ENCODE data around the gene SEMA5B. TPM values are rescaled to one million over a fixed set of nuclear protein-coding genes. Genes with fewer than 3 reads are reported as not detected.

SEMA5B gene
- total and polyA plus RNA-seq, 2 donors (not counting 3 experiments of a cell fraction or from before 2014, with no cell fraction given), result 0.07 TPM; not detected in 1

DNA sequence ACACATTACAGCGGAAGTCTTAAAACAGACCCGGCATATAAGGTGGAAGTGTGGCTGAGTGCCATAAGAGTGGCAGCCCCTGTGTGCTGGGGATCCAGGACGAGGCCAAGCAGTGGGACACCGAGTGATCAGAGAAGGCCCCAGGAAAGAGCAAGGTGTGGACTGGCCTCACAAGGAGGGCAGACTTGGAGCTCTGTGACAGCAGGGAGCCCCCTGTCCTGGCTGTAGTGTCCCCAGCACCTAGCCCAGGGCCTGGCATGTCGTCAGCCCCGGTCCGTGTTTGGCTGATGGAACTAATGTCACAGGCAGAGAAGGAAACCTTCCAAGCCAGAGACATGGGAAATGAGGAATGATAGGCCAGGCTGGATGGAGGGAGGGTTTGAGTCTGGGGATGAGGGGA is 44.0 kb upstream of the SEMA5B start:
- no peaks in the 10 kb centered on the region for H3K9me1 ChIP-seq (replicated peaks; ENCODE audit: control insufficient read depth, extremely low read depth, insufficient read depth, low read length)
- H3K36me3 ChIP-seq (ENCODE audit: control insufficient read depth in 2 of 2, extremely low read depth in 1 of 2, insufficient read depth in 2 of 2, low read length in 2 of 2), result no peaks in the 10 kb centered on the region
- intact Hi-C loops (cut with micrococcal nuclease), result no loop called here
- no peak overlapping the region for H3K9ac ChIP-seq (replicated peaks; ENCODE audit: extremely low read depth, insufficient read depth, low read length)
- dilution Hi-C loops (cut with MboI; ENCODE audit: extremely low pct_ligation_motif_present, low sequenced_read_pairs), result no loop called here
- TF ChIP-seq, protein P1, sequence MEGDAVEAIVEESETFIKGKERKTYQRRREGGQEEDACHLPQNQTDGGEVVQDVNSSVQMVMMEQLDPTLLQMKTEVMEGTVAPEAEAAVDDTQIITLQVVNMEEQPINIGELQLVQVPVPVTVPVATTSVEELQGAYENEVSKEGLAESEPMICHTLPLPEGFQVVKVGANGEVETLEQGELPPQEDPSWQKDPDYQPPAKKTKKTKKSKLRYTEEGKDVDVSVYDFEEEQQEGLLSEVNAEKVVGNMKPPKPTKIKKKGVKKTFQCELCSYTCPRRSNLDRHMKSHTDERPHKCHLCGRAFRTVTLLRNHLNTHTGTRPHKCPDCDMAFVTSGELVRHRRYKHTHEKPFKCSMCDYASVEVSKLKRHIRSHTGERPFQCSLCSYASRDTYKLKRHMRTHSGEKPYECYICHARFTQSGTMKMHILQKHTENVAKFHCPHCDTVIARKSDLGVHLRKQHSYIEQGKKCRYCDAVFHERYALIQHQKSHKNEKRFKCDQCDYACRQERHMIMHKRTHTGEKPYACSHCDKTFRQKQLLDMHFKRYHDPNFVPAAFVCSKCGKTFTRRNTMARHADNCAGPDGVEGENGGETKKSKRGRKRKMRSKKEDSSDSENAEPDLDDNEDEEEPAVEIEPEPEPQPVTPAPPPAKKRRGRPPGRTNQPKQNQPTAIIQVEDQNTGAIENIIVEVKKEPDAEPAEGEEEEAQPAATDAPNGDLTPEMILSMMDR (IDR thresholded peaks at IDR 0.05; ENCODE audit: extremely low read depth in 1 of 2, insufficient read depth in 1 of 2, low read depth in 1 of 2, low read length in 2 of 2), result no peak
- TF ChIP-seq MYC (IDR thresholded peaks at IDR 0.05; ENCODE audit: low read depth, low read length) (no peak), JUN (IDR thresholded peaks at IDR 0.05; ENCODE audit: borderline replicate concordance, insufficient read depth, insufficient read length, low read depth) (no peak)
- no peaks in the 10 kb centered on the region for H3K27me3 ChIP-seq (ENCODE audit: control insufficient read depth in 2 of 2, insufficient read depth in 2 of 2, low read length in 2 of 2)
- FAIRE-seq, result no peak
- ChIA-PET CTCF (interaction anchor here (1.2 to 2.1 kb wide), 4 partner anchors 9 to 44 kb away, joined by 3 to 7 read pairs (median 4); partner anchors contain the start of gene SEMA5B), POLR2A (no interaction called here)
- no peak overlapping the region for H3K4me3 ChIP-seq (replicated peaks in 1 of 3; ENCODE audit: insufficient read depth in 1 of 3, low read depth in 1 of 3, low read length in 3 of 3)
- H2AFZ ChIP-seq (ENCODE audit: low read depth, low read length), result no peak overlapping the region
- DNase-seq (ENCODE audit: low read depth, low spot score), result no peak
- peaks cover 21% of the 10 kb centered on the region for H3K4me1 ChIP-seq (ENCODE audit: control insufficient read depth, extremely low read depth, insufficient read depth, low read length)
- H3K4me2 ChIP-seq (ENCODE audit: insufficient read depth, low read length), result no peak overlapping the region
- peaks cover 93% of the 10 kb centered on the region for H3K79me2 ChIP-seq (ENCODE audit: control insufficient read depth, insufficient read depth, low read length)
- no peak overlapping the region for H3K27ac ChIP-seq (ENCODE audit: insufficient read depth, low read depth, low read length)
- H3K9me3 ChIP-seq (replicated peaks; ENCODE audit: control insufficient read depth, insufficient read depth, low read length), result no peaks in the 10 kb centered on the region
- H4K20me1 ChIP-seq (replicated peaks; ENCODE audit: control insufficient read depth, extremely low read depth, insufficient read depth, low read length), result no peaks in the 10 kb centered on the region
- no TSS peak for BruUV-seq (replicated peaks)

DNA sequence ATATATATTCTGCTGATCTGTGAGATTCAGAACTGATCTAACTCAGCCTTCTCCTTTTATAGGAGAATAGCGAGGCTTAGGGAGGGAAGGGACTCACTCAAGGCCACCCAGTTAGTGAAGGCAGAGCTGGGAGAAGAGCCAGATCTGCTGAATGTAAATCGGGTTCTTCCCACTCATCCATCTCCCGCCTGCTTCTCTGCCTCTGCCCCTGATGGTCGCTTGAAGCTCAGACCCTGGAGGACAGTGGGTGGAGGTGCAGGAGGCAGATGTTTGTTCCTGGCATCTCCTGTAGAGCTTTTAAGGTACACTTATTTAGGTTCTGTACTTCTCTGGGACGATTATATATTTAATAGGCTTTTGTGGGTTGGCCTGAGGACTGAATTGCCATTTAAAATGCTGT is 43.6 kb upstream of the SEMA5B start:
- no peak overlapping the region for H3K27ac ChIP-seq (ENCODE audit: insufficient read depth, low read depth, low read length)
- no peak overlapping the region for H2AFZ ChIP-seq (ENCODE audit: low read depth, low read length)
- intact Hi-C loops (cut with micrococcal nuclease), result no loop called here
- dilution Hi-C loops (cut with MboI; ENCODE audit: extremely low pct_ligation_motif_present, low sequenced_read_pairs), result no loop called here
- POLR2A ChIA-PET, result no interaction called here
- H3K4me1 ChIP-seq (ENCODE audit: control insufficient read depth, extremely low read depth, insufficient read depth, low read length), result peaks cover 19% of the 10 kb centered on the region
- no peak overlapping the region for H3K4me3 ChIP-seq (replicated peaks in 1 of 3; ENCODE audit: insufficient read depth in 1 of 3, low read depth in 1 of 3, low read length in 3 of 3)
- H3K27me3 ChIP-seq (ENCODE audit: control insufficient read depth in 2 of 2, insufficient read depth in 2 of 2, low read length in 2 of 2), result no peaks in the 10 kb centered on the region
- no peaks in the 10 kb centered on the region for H3K36me3 ChIP-seq (ENCODE audit: control insufficient read depth in 2 of 2, extremely low read depth in 1 of 2, insufficient read depth in 2 of 2, low read length in 2 of 2)
- peaks cover 88% of the 10 kb centered on the region for H3K79me2 ChIP-seq (ENCODE audit: control insufficient read depth, insufficient read depth, low read length)
- no TSS peak for BruUV-seq (replicated peaks)
- H3K9ac ChIP-seq (replicated peaks; ENCODE audit: extremely low read depth, insufficient read depth, low read length), result no peak overlapping the region
- FAIRE-seq (no peak), DNase-seq (ENCODE audit: low read depth, low spot score) (no peak)
- CTCF ChIA-PET, result interaction anchor here (0.6 to 2.1 kb wide), 7 partner anchors 9 to 220 kb away, joined by 3 to 7 read pairs (median 3); partner anchors contain the start of gene SEMA5B
- H3K4me2 ChIP-seq (ENCODE audit: insufficient read depth, low read length), result no peak overlapping the region
- TF ChIP-seq POLR2A (IDR thresholded peaks at IDR 0.05; ENCODE audit: low read depth, low read length) (no peak), FOS (IDR thresholded peaks at IDR 0.05; ENCODE audit: borderline replicate concordance, insufficient read depth, low read length) (no peak)
- TF ChIP-seq, protein P1 (IDR thresholded peaks at IDR 0.05; ENCODE audit: extremely low read depth in 1 of 2, insufficient read depth in 1 of 2, low read depth in 1 of 2, low read length in 2 of 2), result peak in 1 of 2 donors; percentile 4
- H3K9me1 ChIP-seq (replicated peaks; ENCODE audit: control insufficient read depth, extremely low read depth, insufficient read depth, low read length), result no peaks in the 10 kb centered on the region
- no peaks in the 10 kb centered on the region for H3K9me3 ChIP-seq (replicated peaks; ENCODE audit: control insufficient read depth, insufficient read depth, low read length)
- H4K20me1 ChIP-seq (replicated peaks; ENCODE audit: control insufficient read depth, extremely low read depth, insufficient read depth, low read length), result no peaks in the 10 kb centered on the region

Measured in endothelial cell of umbilical vein (primary cell).